Measurements from ENCODE around the gene USP48. TPM values are rescaled to one million over a fixed set of nuclear protein-coding genes. Genes with fewer than 3 reads are reported as not detected.

USP48 gene
- total and polyA plus RNA-seq, 12 donors: 35.9 to 156 (median 86.4) TPM

DNA sequence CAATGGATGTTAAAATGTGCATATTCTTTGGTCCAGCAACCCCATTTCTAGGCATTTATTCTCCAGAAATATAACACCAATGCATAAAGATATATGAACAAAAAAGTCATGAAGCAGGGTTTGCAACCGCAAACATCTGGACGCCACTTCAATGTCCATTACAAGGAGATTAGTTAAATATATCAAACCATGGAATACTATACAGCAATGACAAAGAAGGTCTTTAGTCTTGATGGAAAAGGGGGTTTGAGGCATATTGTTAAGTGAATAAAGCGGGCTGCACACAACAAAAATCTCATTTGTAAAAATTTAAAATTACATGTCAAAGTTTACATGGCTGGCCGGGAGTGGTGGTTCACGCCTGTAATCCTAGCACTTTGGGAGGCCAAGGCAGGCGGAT lies 145.4 kb downstream of the USP48 start:
- intact Hi-C loops (cut with DNase I): no loop called here
- no peak for TF ChIP-seq POLR2A (IDR thresholded peaks at IDR 0.05)
- TF ChIP-seq, protein P1, sequence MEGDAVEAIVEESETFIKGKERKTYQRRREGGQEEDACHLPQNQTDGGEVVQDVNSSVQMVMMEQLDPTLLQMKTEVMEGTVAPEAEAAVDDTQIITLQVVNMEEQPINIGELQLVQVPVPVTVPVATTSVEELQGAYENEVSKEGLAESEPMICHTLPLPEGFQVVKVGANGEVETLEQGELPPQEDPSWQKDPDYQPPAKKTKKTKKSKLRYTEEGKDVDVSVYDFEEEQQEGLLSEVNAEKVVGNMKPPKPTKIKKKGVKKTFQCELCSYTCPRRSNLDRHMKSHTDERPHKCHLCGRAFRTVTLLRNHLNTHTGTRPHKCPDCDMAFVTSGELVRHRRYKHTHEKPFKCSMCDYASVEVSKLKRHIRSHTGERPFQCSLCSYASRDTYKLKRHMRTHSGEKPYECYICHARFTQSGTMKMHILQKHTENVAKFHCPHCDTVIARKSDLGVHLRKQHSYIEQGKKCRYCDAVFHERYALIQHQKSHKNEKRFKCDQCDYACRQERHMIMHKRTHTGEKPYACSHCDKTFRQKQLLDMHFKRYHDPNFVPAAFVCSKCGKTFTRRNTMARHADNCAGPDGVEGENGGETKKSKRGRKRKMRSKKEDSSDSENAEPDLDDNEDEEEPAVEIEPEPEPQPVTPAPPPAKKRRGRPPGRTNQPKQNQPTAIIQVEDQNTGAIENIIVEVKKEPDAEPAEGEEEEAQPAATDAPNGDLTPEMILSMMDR (IDR thresholded peaks at IDR 0.05): no peak
- Histone ChIP-seq H3K4me1 (replicated peaks in 1 of 2) (peaks cover 32 to 42% of the 10 kb centered on the region in 2 donors), H3K36me3 (replicated peaks in 1 of 2) (no peaks in the 10 kb centered on the region), H3K27ac (no peak overlapping the region), H3K4me3 (no peak overlapping the region), H3K27me3 (no peaks in the 10 kb centered on the region), H3K9me3 (replicated peaks in 1 of 3) (no peaks in the 10 kb centered on the region)
- DNase-seq: no peak
- 95 to 98% (median 97%) methylated on average over 6 of the region's 6 CpGs for WGBS, 4 donors

DNA sequence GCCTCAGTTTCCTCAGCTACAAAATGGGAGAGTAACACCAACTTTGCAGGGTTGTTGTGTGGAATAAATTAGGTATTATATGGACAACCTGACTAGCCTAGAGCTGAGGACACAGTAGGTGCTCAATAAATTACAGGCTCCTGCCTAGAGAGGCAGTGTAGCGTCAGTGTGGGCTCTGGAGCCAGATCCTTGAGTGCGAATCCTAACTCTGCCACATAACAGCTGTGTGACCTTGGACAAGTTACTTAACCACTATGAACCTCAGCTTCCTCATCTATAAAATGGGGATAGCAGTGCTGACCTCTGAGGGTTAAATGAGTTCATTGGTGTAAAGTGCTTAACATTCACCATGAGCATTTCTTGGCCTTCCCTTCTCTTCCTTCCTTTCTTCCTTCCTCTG lies 146.9 kb downstream of the USP48 start:
- WGBS, 4 donors: 69 to 89% (median 71%) methylated on average over 2 of the region's 2 CpGs
- Histone ChIP-seq H3K4me3 (no peak overlapping the region), H3K9me3 (replicated peaks in 1 of 3) (no peaks in the 10 kb centered on the region), H3K36me3 (replicated peaks in 1 of 2) (no peaks in the 10 kb centered on the region), H3K27ac (peak overlapping the region in 3 of 5 donors; percentile 24 to 79 (median 75)), H3K27me3 (no peaks in the 10 kb centered on the region), H3K4me1 (replicated peaks in 1 of 2) (peaks cover 23 to 40% of the 10 kb centered on the region in 2 donors)
- DNase-seq: no peak
- intact Hi-C loops (cut with DNase I): no loop called here
- TF ChIP-seq, protein P1 (IDR thresholded peaks at IDR 0.05): no peak
- no peak for TF ChIP-seq POLR2A (IDR thresholded peaks at IDR 0.05)

DNA sequence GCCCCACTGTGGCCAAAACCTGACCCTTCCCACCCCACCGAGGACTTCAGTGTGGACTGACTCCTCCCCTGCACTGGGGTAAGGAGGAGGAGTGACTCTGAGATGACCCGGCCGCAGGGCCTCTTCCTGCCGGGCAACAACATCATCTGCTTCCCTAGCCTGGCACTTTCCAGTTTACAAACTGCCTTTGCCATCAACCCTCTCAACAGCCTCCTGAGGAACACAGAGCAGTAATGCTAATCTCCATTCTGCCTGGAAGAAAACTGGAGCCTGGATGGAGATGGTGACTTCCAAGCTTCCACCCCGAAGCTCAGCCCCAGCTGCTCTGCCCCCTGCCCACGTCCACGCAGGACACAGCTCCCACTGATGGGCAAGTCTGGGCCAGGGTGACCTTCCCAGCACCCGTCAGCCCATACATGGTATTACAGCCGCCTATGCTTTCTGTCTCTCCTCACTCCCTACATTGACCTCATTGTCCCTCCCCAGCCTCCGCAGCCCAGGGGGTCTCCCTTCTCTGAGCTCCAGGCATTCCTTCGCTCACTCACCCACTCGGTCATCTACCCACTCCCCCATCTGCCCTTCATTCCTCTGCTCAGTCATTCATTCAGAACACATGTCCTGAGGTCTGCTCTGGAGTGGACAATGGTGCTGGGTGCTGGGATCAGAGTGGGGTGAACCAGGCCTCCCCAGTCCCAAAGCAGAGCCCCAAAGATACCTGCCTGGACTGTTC lies 148.0 kb downstream of the USP48 start:
- intact Hi-C loops (cut with DNase I): no loop called here
- Histone ChIP-seq H3K4me3 (no peak overlapping the region), H3K27ac (peak overlapping the region in 3 of 5 donors; percentile 24 to 79 (median 75)), H3K9me3 (replicated peaks in 1 of 3) (no peaks in the 10 kb centered on the region), H3K27me3 (no peaks in the 10 kb centered on the region), H3K36me3 (replicated peaks in 1 of 2) (no peaks in the 10 kb centered on the region), H3K4me1 (replicated peaks in 1 of 2) (peaks cover 23 to 40% of the 10 kb centered on the region in 2 donors)
- peak in 1 of 7 donors; percentile 59 for DNase-seq
- TF ChIP-seq, protein P1 (IDR thresholded peaks at IDR 0.05): no peak
- TF ChIP-seq POLR2A (IDR thresholded peaks at IDR 0.05): no peak
- 69 to 75% (median 72%) methylated on average over 8 to 12 of the region's 12 CpGs for WGBS, 4 donors

DNA sequence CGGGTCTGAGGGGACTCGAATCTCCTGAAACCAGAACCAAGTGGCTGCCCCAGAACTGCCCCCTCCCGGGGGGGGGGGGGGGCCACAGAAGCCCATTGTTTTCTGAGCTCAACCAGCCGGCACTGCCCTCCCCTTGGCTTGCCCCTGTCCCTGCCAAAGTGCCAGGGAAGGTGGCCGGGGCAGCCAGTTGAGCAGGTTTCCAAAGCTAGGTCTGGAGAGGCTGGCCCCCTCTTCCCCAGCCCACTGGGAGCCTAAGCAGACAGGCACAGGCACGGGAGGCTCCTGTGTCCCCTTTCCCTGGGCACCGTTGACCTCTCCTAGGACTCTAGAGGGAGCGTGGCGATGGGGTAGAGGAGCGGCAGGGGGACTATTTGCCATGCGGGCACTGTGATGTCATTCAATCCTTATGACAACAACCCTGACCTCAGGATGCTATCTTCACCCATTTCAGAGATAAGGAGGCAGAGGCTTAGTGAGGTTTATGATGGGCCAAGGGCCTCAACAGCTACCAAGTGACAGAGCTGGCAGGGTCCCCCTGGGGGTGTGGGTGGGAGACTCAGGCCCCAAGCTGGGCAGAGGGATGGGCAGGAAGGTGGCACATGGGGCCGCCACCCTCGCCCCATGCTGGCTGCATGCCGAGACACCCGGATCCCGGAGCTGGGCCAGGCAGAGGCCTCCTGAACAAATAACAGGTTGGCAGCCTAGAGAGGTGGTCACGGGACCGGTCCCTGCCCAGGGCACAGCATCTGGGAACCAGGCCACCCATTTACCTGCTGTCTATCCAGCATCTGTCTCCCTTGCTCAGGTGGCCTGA lies 148.8 kb downstream of the USP48 start:
- peak overlapping the region in 3 of 5 donors; percentile 38 to 79 (median 75) for H3K27ac ChIP-seq
- H3K9me3 ChIP-seq (replicated peaks in 1 of 3): no peaks in the 10 kb centered on the region
- 57 to 73% (median 65%) methylated on average over 6 to 18 of the region's 18 CpGs for WGBS, 4 donors
- H3K4me3 ChIP-seq: no peak overlapping the region
- H3K27me3 ChIP-seq: no peaks in the 10 kb centered on the region
- no peaks in the 10 kb centered on the region for H3K36me3 ChIP-seq (replicated peaks in 1 of 2)
- H3K4me1 ChIP-seq (replicated peaks in 1 of 2): peaks cover 19 to 32% of the 10 kb centered on the region in 2 donors
- intact Hi-C loops (cut with DNase I): no loop called here
- TF ChIP-seq, protein P1 (IDR thresholded peaks at IDR 0.05): no peak
- no peak for TF ChIP-seq POLR2A (IDR thresholded peaks at IDR 0.05)
- DNase-seq: peak in 1 of 7 donors; percentile 42

All from adrenal gland (tissue), 12 donors.